ENCODE measurements around the gene HLA-A. TPM values are rescaled to one million over a fixed set of nuclear protein-coding genes. Genes with fewer than 3 reads are reported as not detected.
A peak's percentile ranks its signal among the peaks of the same experiment; 100 is the strongest.

HLA-A gene
- total and polyA plus RNA-seq, 10 donors: 1,154 to 1,886 (median 1,581) TPM

- intact Hi-C loops (cut with DNase I; ENCODE audit: low total_unique reads): no loop called here
- H3K4me1 ChIP-seq: peaks cover 22 to 61% (median 43%) of the 10 kb centered on the region in 6 donors
- 94 to 98% (median 97%) methylated on average over 2 of the region's 2 CpGs for WGBS, 5 donors
- H3K4me3 ChIP-seq: no peak overlapping the region
- H3K27ac ChIP-seq: no peak overlapping the region
- H3K36me3 ChIP-seq: no peaks in the 10 kb centered on the region
- TF ChIP-seq POLR2A (IDR thresholded peaks at IDR 0.05) (no peak), POLR2AphosphoS5 (IDR thresholded peaks at IDR 0.05) (no peak)
- H3K9me3 ChIP-seq: no peaks in the 10 kb centered on the region
- H3K27me3 ChIP-seq (replicated peaks in 1 of 7): no peaks in the 10 kb centered on the region
- DNase-seq: no peak
These were observed 26.6 kb downstream of the HLA-A start for GRCh38 chr6:29968905-29969304.

- no peak for DNase-seq
- intact Hi-C loops (cut with DNase I; ENCODE audit: low total_unique reads): no loop called here
- Histone ChIP-seq H3K4me3 (no peak overlapping the region), H3K27ac (no peak overlapping the region), H3K9me3 (no peaks in the 10 kb centered on the region), H3K36me3 (no peaks in the 10 kb centered on the region), H3K27me3 (replicated peaks in 1 of 7) (peaks cover 0 to 18% (median 6%) of the 10 kb centered on the region in 7 donors), H3K4me1 (peaks cover 10 to 61% (median 35%) of the 10 kb centered on the region in 6 donors)
- 69 to 100% (median 78%) methylated on average over 2 of the region's 2 CpGs for WGBS, 5 donors
- TF ChIP-seq CTCF (IDR thresholded peaks at IDR 0.05 in 8 of 11, conservative IDR thresholded peaks at IDR 0.05 in 3 of 11) (no peak), POLR2AphosphoS5 (IDR thresholded peaks at IDR 0.05) (no peak), POLR2A (IDR thresholded peaks at IDR 0.05) (no peak)
These were observed 28.4 kb downstream of the HLA-A start for GRCh38 chr6:29970711-29971110.

- Histone ChIP-seq H3K9me3 (no peaks in the 10 kb centered on the region), H3K36me3 (no peaks in the 10 kb centered on the region), H3K27me3 (replicated peaks in 1 of 7) (peaks cover 0 to 48% (median 20%) of the 10 kb centered on the region in 7 donors), H3K4me1 (peaks cover 0 to 53% (median 26%) of the 10 kb centered on the region in 6 donors), H3K27ac (peak overlapping the region in 3 of 8 donors; percentile 22 to 43 (median 33)), H3K4me3 (peak overlapping the region in 6 of 8 donors; percentile 10 to 64 (median 35))
- 14 to 21% (median 16%) methylated on average over 17 of the region's 17 CpGs for WGBS, 5 donors
- TF ChIP-seq CTCF (IDR thresholded peaks at IDR 0.05 in 8 of 11, conservative IDR thresholded peaks at IDR 0.05 in 3 of 11) (no peak), POLR2AphosphoS5 (IDR thresholded peaks at IDR 0.05) (peak; percentile 31 to 44 (median 35)), POLR2A (IDR thresholded peaks at IDR 0.05) (no peak)
- intact Hi-C loops (cut with DNase I; ENCODE audit: low total_unique reads): no loop called here
- no peak for DNase-seq
These were observed 32.7 kb downstream of the HLA-A start for GRCh38 chr6:29974901-29975560.

GRCh38 chr6:29975561-29975907 is 33.2 kb downstream of the HLA-A start:
- intact Hi-C loops (cut with DNase I; ENCODE audit: low total_unique reads): no loop called here

More at GRCh38 chr6:29975561-29975907, 33.2 kb downstream of the HLA-A start:
- peak overlapping the region; percentile 7 to 64 (median 28) for H3K4me3 ChIP-seq
- TF ChIP-seq POLR2A (IDR thresholded peaks at IDR 0.05) (no peak), CTCF (IDR thresholded peaks at IDR 0.05 in 8 of 11, conservative IDR thresholded peaks at IDR 0.05 in 3 of 11) (no peak), POLR2AphosphoS5 (IDR thresholded peaks at IDR 0.05) (no peak)
- DNase-seq: no peak
- no peak overlapping the region for H3K27ac ChIP-seq
- peaks cover 0 to 48% (median 20%) of the 10 kb centered on the region in 7 donors for H3K27me3 ChIP-seq (replicated peaks in 1 of 7)
- no peaks in the 10 kb centered on the region for H3K9me3 ChIP-seq
- peaks cover 0 to 53% (median 26%) of the 10 kb centered on the region in 6 donors for H3K4me1 ChIP-seq
- WGBS, 5 donors: 6 to 11% (median 7%) methylated on average over 25 of the region's 25 CpGs
- H3K36me3 ChIP-seq: no peaks in the 10 kb centered on the region
